Heart right ventricle (tissue), 16 donors: Measurements from ENCODE around the gene FZR1. TPM values are rescaled to one million over a fixed set of nuclear protein-coding genes. Genes with fewer than 3 reads are reported as not detected.

Experiments
- ATAC-seq, 8 donors: fragments of 200-7000 bp; cut with Tn5 transposase; one replicate each; pipeline ENCODE4 v1.9.1; 2020; ENCODE audit warnings: mild to moderate bottlenecking in 8 of 8, moderate library complexity in 8 of 8, moderate number of reproducible peaks in 1 of 8
- DNase-seq, 2 donors: peaks; one replicate each; pipeline ENCODE4 v3.0.0-alpha.2; 2020
- H3K27ac ChIP-seq, 10 donors: fragments of 200-600 bp; sonication (generic) in 2 of 10; one replicate each; pipeline versions ENCODE4 v1.5.0 to v1.8.0; 2020 to 2022; ENCODE audit warnings: mild to moderate bottlenecking in 3 of 10
- H3K27me3 ChIP-seq, 7 donors: fragments of 200-600 bp; one replicate each; pipeline ENCODE4 v1.8.0; 2021 to 2022; ENCODE audit warnings: mild to moderate bottlenecking in 2 of 7
- H3K36me3 ChIP-seq, 9 donors: fragments of 200-600 bp; sonication (generic) in 1 of 9; one replicate each; pipeline versions ENCODE4 v1.5.0 to v1.8.0; 2020 to 2022; ENCODE audit warnings: mild to moderate bottlenecking in 2 of 9
- H3K4me1 ChIP-seq, 9 donors: fragments of 200-600 bp; sonication (generic) in 1 of 9; one replicate each; pipeline versions ENCODE4 v1.5.0 to v1.8.0; 2020 to 2022; ENCODE audit warnings: mild to moderate bottlenecking in 4 of 9
- H3K4me3 ChIP-seq, 10 donors: fragments of 200-600 bp; sonication (generic) in 2 of 10; one replicate each; pipeline versions ENCODE4 v1.5.0 to v1.8.0; 2020 to 2022; ENCODE audit warnings: mild to moderate bottlenecking in 7 of 10, moderate library complexity in 2 of 10
- H3K9me3 ChIP-seq, 11 donors: fragments of 200-600 bp in 10 of 11; sonication (generic) in 2 of 11; one replicate each; pipeline versions ENCODE4 v1.5.0 to v1.8.0; 2013 to 2022; ENCODE audit warnings: mild to moderate bottlenecking in 2 of 11, control low read depth in 1 of 11, moderate library complexity in 1 of 11
- CTCF ChIP-seq, 9 donors: fragments of 200-600 bp; sonication (generic) in 2 of 9; IDR thresholded peaks; one replicate each; pipeline versions ENCODE4 v1.5.0 to v1.8.0; 2021 to 2022; ENCODE audit warnings: antibody characterized with exemption in 9 of 9, mild to moderate bottlenecking in 5 of 9, moderate library complexity in 1 of 9
- WGBS, 2 donors: extraction: QIAGEN DNeasy Blood & Tissue Kit; methylation state at CpG; one replicate each; pipeline ENCODE4 v1.1.7; 2013; ENCODE audit warnings: inconsistent platforms in 1 of 2; 5-methylcytosine and 5-hydroxymethylcytosine counted together
- intact Hi-C, 10 donors: fragments of 100-400 bp; cut with DNase I; formaldehyde crosslinking; loops; one replicate each; pipeline versions ENCODE4 v1.11.1 to v1.14.2; 2022
- polyA plus RNA-seq, 2 donors: library from polyadenylated mRNA; stranded (reverse); fragments of 200-250 nt; gene quantifications; one replicate each; pipeline ENCODE4 v1.2.3, GENCODE V29; 2013
- total RNA-seq, 10 donors: library from RNA; stranded (reverse); fragmentation: NEBNext Ultra II Directional in 3 of 10; extraction: Animal tissue kit (Norgen Biotek cat#: 25700) in 3 of 10; gene quantifications; one replicate each; pipeline versions ENCODE4 v1.2.1 to v1.2.4, GENCODE V29; 2021 to 2023
- donor health status: Arrhythmogenic right ventricular cardiomyopathy.
- donor health status: ischemic (EF 13 %, LVEDD 7.1; RV severe dilation, severe dysfunction).
- donor health status: healthy with polysubstance abuse.
- donor health status: DM: no; HTN: yes; CAD: no.
- donor health status: DM: no; HTN: no; CAD: no.
- donor health status: ischemic (EF 25% LVEDD 6.9; RV normal size, moderate dysfunction).
- donor health status: ischemic (EF 25% LVEDD 5.7; RV mildly dilated, moderate dysfunction).
- donor health status: healthy.
- donor health status: DM: yes; HTN: yes; CAD: no.
- donor health status: Ischemic cardiomyopathy.
- donor health status: ischemic (EF 35%, LVEDD 5.7; RV mildly dilated, moderate dysfunction).
- donor health status: nonischemic (EF 11% LVEDD 7.7; RV severe dilation, severe dysfunction).
- donor health status: DM: yes; HTN: yes; CAD: no.
- donor health status: PGD.
- donor health status: ischemic (EF 29% LVEDD 5.4; RV normal size, mild dysfunction).
- donor health status: nonischemic (EF 23%, LVEDD 6.1; RV moderate dilation, normal function).

FZR1 gene
- total and polyA plus RNA-seq, 12 donors, result 13.5 to 30.8 (median 24.7) TPM

- intact Hi-C loops, result loop anchor here in 1 of 10 donors (10.0 kb wide), 1 partner anchor 54 kb away; the partner anchor contains the start of gene CACTIN
- no peak for DNase-seq
- WGBS, 2 donors, result 81 to 83% methylated on average over 7 of the region's 7 CpGs
Measured at GRCh38 chr19:3570606-3571011, 64.5 kb downstream of the FZR1 start.

DNA sequence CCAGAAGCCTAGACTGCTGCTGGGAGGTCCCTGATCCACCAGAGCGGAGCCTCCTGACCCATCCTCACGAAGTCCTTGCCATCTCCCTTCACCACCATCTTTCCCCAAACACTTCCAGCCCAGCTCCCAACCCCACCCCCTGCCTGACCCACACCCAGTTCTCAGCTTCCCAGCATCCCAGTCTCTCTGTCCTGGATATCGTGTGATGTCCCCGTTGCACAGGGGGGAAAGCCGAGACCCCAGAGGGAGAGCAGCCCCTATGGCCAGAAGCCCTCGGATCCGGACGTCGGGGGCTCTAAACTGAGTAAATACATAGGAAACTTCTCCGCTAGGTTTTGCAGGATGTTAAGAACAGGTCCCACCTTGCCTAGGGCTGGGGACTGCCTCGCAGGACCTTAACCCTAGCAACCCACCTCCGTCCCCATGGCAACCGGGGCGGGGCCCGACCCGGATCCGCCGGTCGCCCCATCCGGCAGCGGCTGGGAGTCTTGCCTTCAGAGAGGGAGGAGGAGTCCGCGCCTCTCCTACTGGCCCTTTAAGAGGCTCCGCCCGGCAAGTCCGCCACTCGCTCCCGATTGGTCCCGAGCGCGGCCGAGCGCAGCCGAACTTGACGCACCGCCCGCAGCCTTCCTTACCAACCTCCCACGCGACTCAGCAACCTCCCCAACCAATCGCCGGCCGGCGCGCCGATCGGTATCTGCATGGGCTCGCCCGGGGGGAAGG lies 66.2 kb downstream of the FZR1 start:
- Histone ChIP-seq H3K36me3 (peaks cover 0 to 13% (median 0%) of the 10 kb centered on the region in 9 donors), H3K27ac (peak overlapping the region in 6 of 10 donors; percentile 37 to 84 (median 60)), H3K9me3 (no peaks in the 10 kb centered on the region), H3K4me1 (peaks cover 10 to 40% (median 26%) of the 10 kb centered on the region in 9 donors), H3K27me3 (no peaks in the 10 kb centered on the region), H3K4me3 (peak overlapping the region; percentile 59 to 100 (median 96))
- intact Hi-C loops, result loop anchor here in 4 of 10 donors (1.0 to 10.0 kb wide), 3 partner anchors 15 to 65 kb away; partner anchors contain the start of genes MFSD12 (in 3 of the 4), CACTIN (in 1 of the 4) and FZR1 (in 1 of the 4)
- WGBS, 2 donors, result 1% methylated on average over 48 of the region's 48 CpGs
- ATAC-seq (peak; percentile 96 to 99 (median 98)), DNase-seq (peak; percentile 100)
- TF ChIP-seq CTCF (IDR thresholded peaks at IDR 0.05), result no peak

More at GRCh38 chr19:3570606-3571011, 64.5 kb downstream of the FZR1 start:
- H3K36me3 ChIP-seq, result peaks cover 0 to 13% (median 0%) of the 10 kb centered on the region in 9 donors
- H3K4me3 ChIP-seq, result no peak overlapping the region
- TF ChIP-seq CTCF (IDR thresholded peaks at IDR 0.05), result no peak
- no peak overlapping the region for H3K27ac ChIP-seq
- no peaks in the 10 kb centered on the region for H3K27me3 ChIP-seq
- H3K9me3 ChIP-seq, result no peaks in the 10 kb centered on the region
- peaks cover 5 to 27% (median 15%) of the 10 kb centered on the region in 9 donors for H3K4me1 ChIP-seq
- no peak for ATAC-seq

DNA sequence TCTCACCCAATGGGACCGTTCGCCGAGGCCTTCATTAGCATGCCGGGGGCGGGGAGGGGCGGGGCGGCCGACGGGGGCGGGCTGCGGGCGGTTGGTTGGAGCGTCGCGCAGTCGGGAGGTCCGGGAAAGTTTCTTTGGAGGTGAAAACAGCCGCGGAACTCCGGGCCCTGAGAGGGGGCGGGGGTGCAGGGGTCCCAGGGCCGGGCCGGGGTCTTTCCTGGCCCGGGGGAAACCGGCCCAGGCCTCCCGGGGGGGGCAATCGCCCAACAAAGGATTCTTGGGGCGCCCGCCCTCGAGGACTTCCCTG lies 66.7 kb downstream of the FZR1 start, which contains the start of gene HMG20B:
Gene HMG20B (plus strand): TSS at position 90 of the 307 bp plus-strand sequence. CDS start 366 bp downstream, outside the sequence.
- DNase-seq (no peak), ATAC-seq (peak in 1 of 8 donors; percentile 0)
- Histone ChIP-seq H3K27ac (peak within 1 kb of the TSS in 9 of 10 donors; percentile 61 to 90 (median 77)), H3K4me1 (peaks cover 10 to 40% (median 26%) of the 10 kb centered on the region in 9 donors), H3K9me3 (no peaks in the 10 kb centered on the region), H3K27me3 (no peaks in the 10 kb centered on the region), H3K4me3 (peak within 1 kb of the TSS; percentile 66 to 100 (median 96)), H3K36me3 (peaks cover 0 to 13% (median 0%) of the 10 kb centered on the region in 9 donors)
- TF ChIP-seq CTCF (IDR thresholded peaks at IDR 0.05), result no peak
- 0 to 1% methylated on average over 30 of the region's 30 CpGs for WGBS, 2 donors
- intact Hi-C loops, result loop anchor here in 4 of 10 donors (1.0 to 10.0 kb wide), 3 partner anchors 16 to 66 kb away; partner anchors contain the start of genes MFSD12 (in 3 of the 4), CACTIN (in 1 of the 4) and FZR1 (in 1 of the 4)

GRCh38 chr19:3573162-3573857 lies 67.2 kb downstream of the FZR1 start:
- intact Hi-C loops, result loop anchor here in 2 of 10 donors (2.0 to 10.0 kb wide), 2 partner anchors 51 to 67 kb away; partner anchors contain the start of genes CACTIN (in 1 of the 2) and FZR1 (in 1 of the 2)
- ATAC-seq (peak in 7 of 8 donors; percentile 0 to 16 (median 1)), DNase-seq (peak in 1 of 2 donors; percentile 43)
- peaks cover 10 to 40% (median 26%) of the 10 kb centered on the region in 9 donors for H3K4me1 ChIP-seq
- TF ChIP-seq CTCF (IDR thresholded peaks at IDR 0.05), result no peak
- peak overlapping the region in 9 of 10 donors; percentile 61 to 90 (median 77) for H3K27ac ChIP-seq
- no peaks in the 10 kb centered on the region for H3K27me3 ChIP-seq
- WGBS, 2 donors, result 0 to 2% methylated on average over 59 to 60 of the region's 60 CpGs
- peaks cover 0 to 13% (median 0%) of the 10 kb centered on the region in 9 donors for H3K36me3 ChIP-seq
- H3K9me3 ChIP-seq, result no peaks in the 10 kb centered on the region
- H3K4me3 ChIP-seq, result peak overlapping the region; percentile 66 to 100 (median 96)
